Measurements from ENCODE around the gene REC114.

Gene REC114

GRCh38 chr15:73530649-73531048 lies 87.7 kb downstream of the REC114 start:
- no peak overlapping the region for H3K27ac ChIP-seq (ENCODE audit: low read depth, low read length)
- no peak overlapping the region for H4K8ac ChIP-seq (ENCODE audit: low read depth, low read length)
- H3K4ac ChIP-seq (ENCODE audit: low read depth, low read length), result no peak overlapping the region
- DNase-seq, result no peak
- no peak overlapping the region for H3K4me3 ChIP-seq (ENCODE audit: low read length)
- no peaks in the 10 kb centered on the region for H3K27me3 ChIP-seq (ENCODE audit: insufficient read depth, low read length, poor library complexity)
- no peak overlapping the region for H2BK5ac ChIP-seq (ENCODE audit: low read length)
- no peak overlapping the region for H3K23ac ChIP-seq (ENCODE audit: low read length)
- no peak overlapping the region for H3K4me2 ChIP-seq (ENCODE audit: low read length)
- H3K79me1 ChIP-seq (ENCODE audit: low read length), result no peaks in the 10 kb centered on the region
- H3K79me2 ChIP-seq (ENCODE audit: control insufficient read depth, insufficient read depth, low read length), result no peaks in the 10 kb centered on the region
- H2BK15ac ChIP-seq (replicated peaks; ENCODE audit: low read depth), result no peak overlapping the region
- H4K5ac ChIP-seq (ENCODE audit: low read length), result no peak overlapping the region
- no peak overlapping the region for H2AK5ac ChIP-seq (ENCODE audit: low read length)
- no CpG with 5 or more reads among the region's 3 CpGs for WGBS (ENCODE audit: extremely low coverage, insufficient coverage, low lambda C conversion rate)
- no peaks in the 10 kb centered on the region for H3K4me1 ChIP-seq (ENCODE audit: control insufficient read depth, low read depth, low read length)
- no peak overlapping the region for H3K56ac ChIP-seq (ENCODE audit: low read length)
- no peak overlapping the region for H3K18ac ChIP-seq (ENCODE audit: low read length)
- no peak overlapping the region for H3K9ac ChIP-seq (ENCODE audit: low read length)
- H2BK120ac ChIP-seq (ENCODE audit: low read depth, low read length), result no peak overlapping the region
- H3K36me3 ChIP-seq (ENCODE audit: control insufficient read depth, insufficient read depth, low read length), result no peaks in the 10 kb centered on the region

GRCh38 chr15:73538123-73538522 lies 95.2 kb downstream of the REC114 start:
- Histone ChIP-seq H3K4me2 (ENCODE audit: low read length) (no peak overlapping the region), H4K5ac (ENCODE audit: low read length) (no peak overlapping the region), H2BK120ac (ENCODE audit: low read depth, low read length) (no peak overlapping the region), H2BK15ac (replicated peaks; ENCODE audit: low read depth) (no peak overlapping the region), H3K4ac (ENCODE audit: low read depth, low read length) (no peak overlapping the region), H4K8ac (ENCODE audit: low read depth, low read length) (no peak overlapping the region), H3K4me3 (ENCODE audit: low read length) (no peak overlapping the region), H3K56ac (ENCODE audit: low read length) (no peak overlapping the region), H3K23ac (ENCODE audit: low read length) (no peak overlapping the region), H3K27me3 (ENCODE audit: insufficient read depth, low read length, poor library complexity) (no peaks in the 10 kb centered on the region), H3K9ac (ENCODE audit: low read length) (no peak overlapping the region), H3K27ac (ENCODE audit: low read depth, low read length) (no peak overlapping the region), H3K18ac (ENCODE audit: low read length) (no peak overlapping the region), H2BK5ac (ENCODE audit: low read length) (no peak overlapping the region), H3K79me1 (ENCODE audit: low read length) (no peaks in the 10 kb centered on the region), H3K79me2 (ENCODE audit: control insufficient read depth, insufficient read depth, low read length) (no peaks in the 10 kb centered on the region), H3K4me1 (ENCODE audit: control insufficient read depth, low read depth, low read length) (no peaks in the 10 kb centered on the region), H2AK5ac (ENCODE audit: low read length) (no peak overlapping the region), H3K36me3 (ENCODE audit: control insufficient read depth, insufficient read depth, low read length) (no peaks in the 10 kb centered on the region)
- DNase-seq, result no peak
- no CpG with 5 or more reads among the region's 2 CpGs for WGBS (ENCODE audit: extremely low coverage, insufficient coverage, low lambda C conversion rate)

- Histone ChIP-seq H3K4me3 (ENCODE audit: low read length) (no peak overlapping the region), H3K18ac (ENCODE audit: low read length) (no peak overlapping the region), H3K56ac (ENCODE audit: low read length) (no peak overlapping the region), H4K8ac (ENCODE audit: low read depth, low read length) (no peak overlapping the region), H3K4ac (ENCODE audit: low read depth, low read length) (no peak overlapping the region), H2BK5ac (ENCODE audit: low read length) (no peak overlapping the region), H3K4me1 (ENCODE audit: control insufficient read depth, low read depth, low read length) (no peaks in the 10 kb centered on the region), H3K23ac (ENCODE audit: low read length) (no peak overlapping the region), H3K79me1 (ENCODE audit: low read length) (no peaks in the 10 kb centered on the region), H3K9ac (ENCODE audit: low read length) (no peak overlapping the region), H2BK15ac (replicated peaks; ENCODE audit: low read depth) (no peak overlapping the region), H3K79me2 (ENCODE audit: control insufficient read depth, insufficient read depth, low read length) (no peaks in the 10 kb centered on the region), H2BK120ac (ENCODE audit: low read depth, low read length) (no peak overlapping the region), H3K36me3 (ENCODE audit: control insufficient read depth, insufficient read depth, low read length) (no peaks in the 10 kb centered on the region), H2AK5ac (ENCODE audit: low read length) (no peak overlapping the region), H3K27ac (ENCODE audit: low read depth, low read length) (no peak overlapping the region), H3K4me2 (ENCODE audit: low read length) (no peak overlapping the region), H3K27me3 (ENCODE audit: insufficient read depth, low read length, poor library complexity) (no peaks in the 10 kb centered on the region), H4K5ac (ENCODE audit: low read length) (no peak overlapping the region)
- WGBS (ENCODE audit: extremely low coverage, insufficient coverage, low lambda C conversion rate), result no CpG with 5 or more reads among the region's 10 CpGs
- no peak for DNase-seq
These were observed 95.7 kb downstream of the REC114 start for GRCh38 chr15:73538563-73539211.

GRCh38 chr15:73539212-73540128 lies 96.5 kb downstream of the REC114 start:
- H3K36me3 ChIP-seq (ENCODE audit: control insufficient read depth, insufficient read depth, low read length), result no peaks in the 10 kb centered on the region
- no peak overlapping the region for H3K4me2 ChIP-seq (ENCODE audit: low read length)
- no peak overlapping the region for H3K4ac ChIP-seq (ENCODE audit: low read depth, low read length)
- H3K4me1 ChIP-seq (ENCODE audit: control insufficient read depth, low read depth, low read length), result no peaks in the 10 kb centered on the region
- no peak overlapping the region for H2AK5ac ChIP-seq (ENCODE audit: low read length)
- no peak overlapping the region for H2BK120ac ChIP-seq (ENCODE audit: low read depth, low read length)
- no peak overlapping the region for H4K8ac ChIP-seq (ENCODE audit: low read depth, low read length)
- no peaks in the 10 kb centered on the region for H3K79me1 ChIP-seq (ENCODE audit: low read length)
- no peak overlapping the region for H4K5ac ChIP-seq (ENCODE audit: low read length)
- H3K18ac ChIP-seq (ENCODE audit: low read length), result no peak overlapping the region
- no peak overlapping the region for H2BK15ac ChIP-seq (replicated peaks; ENCODE audit: low read depth)
- H3K56ac ChIP-seq (ENCODE audit: low read length), result no peak overlapping the region
- H3K4me3 ChIP-seq (ENCODE audit: low read length), result no peak overlapping the region
- no CpG with 5 or more reads among the region's 9 CpGs for WGBS (ENCODE audit: extremely low coverage, insufficient coverage, low lambda C conversion rate)
- DNase-seq, result no peak
- no peak overlapping the region for H3K27ac ChIP-seq (ENCODE audit: low read depth, low read length)
- no peak overlapping the region for H2BK5ac ChIP-seq (ENCODE audit: low read length)
- no peaks in the 10 kb centered on the region for H3K79me2 ChIP-seq (ENCODE audit: control insufficient read depth, insufficient read depth, low read length)
- no peaks in the 10 kb centered on the region for H3K27me3 ChIP-seq (ENCODE audit: insufficient read depth, low read length, poor library complexity)
- H3K9ac ChIP-seq (ENCODE audit: low read length), result no peak overlapping the region
- H3K23ac ChIP-seq (ENCODE audit: low read length), result no peak overlapping the region

- Histone ChIP-seq H3K36me3 (ENCODE audit: control insufficient read depth, insufficient read depth, low read length) (no peaks in the 10 kb centered on the region), H3K27ac (ENCODE audit: low read depth, low read length) (no peak overlapping the region), H2BK120ac (ENCODE audit: low read depth, low read length) (no peak overlapping the region), H3K79me2 (ENCODE audit: control insufficient read depth, insufficient read depth, low read length) (no peaks in the 10 kb centered on the region), H4K8ac (ENCODE audit: low read depth, low read length) (no peak overlapping the region), H3K56ac (ENCODE audit: low read length) (no peak overlapping the region), H3K9ac (ENCODE audit: low read length) (no peak overlapping the region), H3K4ac (ENCODE audit: low read depth, low read length) (no peak overlapping the region), H3K27me3 (ENCODE audit: insufficient read depth, low read length, poor library complexity) (no peaks in the 10 kb centered on the region), H3K4me3 (ENCODE audit: low read length) (no peak overlapping the region), H3K4me1 (ENCODE audit: control insufficient read depth, low read depth, low read length) (no peaks in the 10 kb centered on the region), H3K4me2 (ENCODE audit: low read length) (no peak overlapping the region), H3K18ac (ENCODE audit: low read length) (no peak overlapping the region), H3K23ac (ENCODE audit: low read length) (no peak overlapping the region), H4K5ac (ENCODE audit: low read length) (no peak overlapping the region), H3K79me1 (ENCODE audit: low read length) (no peaks in the 10 kb centered on the region), H2BK5ac (ENCODE audit: low read length) (no peak overlapping the region), H2AK5ac (ENCODE audit: low read length) (no peak overlapping the region), H2BK15ac (replicated peaks; ENCODE audit: low read depth) (no peak overlapping the region)
- DNase-seq, result no peak
- WGBS (ENCODE audit: extremely low coverage, insufficient coverage, low lambda C conversion rate), result no CpG with 5 or more reads among the region's 3 CpGs
These were observed 97.2 kb downstream of the REC114 start for GRCh38 chr15:73540161-73540560.

Measured in mesendoderm (in vitro differentiated cells).